ENCODE measurements around the gene TMEM38B. TPM values are rescaled to one million over a fixed set of nuclear protein-coding genes. Genes with fewer than 3 reads are reported as not detected.
A peak's percentile ranks its signal among the peaks of the same experiment; 100 is the strongest.

The TMEM38B gene, protein sequence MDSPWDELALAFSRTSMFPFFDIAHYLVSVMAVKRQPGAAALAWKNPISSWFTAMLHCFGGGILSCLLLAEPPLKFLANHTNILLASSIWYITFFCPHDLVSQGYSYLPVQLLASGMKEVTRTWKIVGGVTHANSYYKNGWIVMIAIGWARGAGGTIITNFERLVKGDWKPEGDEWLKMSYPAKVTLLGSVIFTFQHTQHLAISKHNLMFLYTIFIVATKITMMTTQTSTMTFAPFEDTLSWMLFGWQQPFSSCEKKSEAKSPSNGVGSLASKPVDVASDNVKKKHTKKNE
- total RNA-seq (28.4 and 33.0 TPM in 2 replicates), polyA plus RNA-seq (14.2 and 22.0 TPM in 2 replicates)

- H3K27ac ChIP-seq, result peak within 1 kb of the TSS; percentile 72
- peaks cover 30% of the 10 kb centered on the region for H3K79me2 ChIP-seq
- no peaks in the 10 kb centered on the region for H3K36me3 ChIP-seq (replicated peaks; ENCODE audit: insufficient read depth, low read depth)
- peak within 1 kb of the TSS; percentile 95 for H2AFZ ChIP-seq
- no peaks in the 10 kb centered on the region for H3K9me3 ChIP-seq (ENCODE audit: low read depth)
- H3K4me1 ChIP-seq (ENCODE audit: insufficient read depth), result peaks cover 2% of the 10 kb centered on the region
- no peaks in the 10 kb centered on the region for H3K9me2 ChIP-seq (replicated peaks; ENCODE audit: insufficient read depth)
- H3K27me3 ChIP-seq, result peaks cover 21% of the 10 kb centered on the region
- DNase-seq (ENCODE audit: low spot score), result peak; percentile 95
- WGBS (ENCODE audit: low lambda C conversion rate, missing lambda C conversion rate), result under 1% methylated on average over 63 of the region's 65 CpGs
- H3K4me2 ChIP-seq, result peak within 1 kb of the TSS; percentile 76
- H3K4me3 ChIP-seq, result peak within 1 kb of the TSS; percentile 81
- TF ChIP-seq EZH2 (IDR thresholded peaks at IDR 0.05; ENCODE audit: borderline replicate concordance) (no peak), EZH2phosphoT487 (IDR thresholded peaks at IDR 0.05; ENCODE audit: low read depth, severe bottlenecking, unreplicated experiment) (no peak)
- TF ChIP-seq, protein P1, sequence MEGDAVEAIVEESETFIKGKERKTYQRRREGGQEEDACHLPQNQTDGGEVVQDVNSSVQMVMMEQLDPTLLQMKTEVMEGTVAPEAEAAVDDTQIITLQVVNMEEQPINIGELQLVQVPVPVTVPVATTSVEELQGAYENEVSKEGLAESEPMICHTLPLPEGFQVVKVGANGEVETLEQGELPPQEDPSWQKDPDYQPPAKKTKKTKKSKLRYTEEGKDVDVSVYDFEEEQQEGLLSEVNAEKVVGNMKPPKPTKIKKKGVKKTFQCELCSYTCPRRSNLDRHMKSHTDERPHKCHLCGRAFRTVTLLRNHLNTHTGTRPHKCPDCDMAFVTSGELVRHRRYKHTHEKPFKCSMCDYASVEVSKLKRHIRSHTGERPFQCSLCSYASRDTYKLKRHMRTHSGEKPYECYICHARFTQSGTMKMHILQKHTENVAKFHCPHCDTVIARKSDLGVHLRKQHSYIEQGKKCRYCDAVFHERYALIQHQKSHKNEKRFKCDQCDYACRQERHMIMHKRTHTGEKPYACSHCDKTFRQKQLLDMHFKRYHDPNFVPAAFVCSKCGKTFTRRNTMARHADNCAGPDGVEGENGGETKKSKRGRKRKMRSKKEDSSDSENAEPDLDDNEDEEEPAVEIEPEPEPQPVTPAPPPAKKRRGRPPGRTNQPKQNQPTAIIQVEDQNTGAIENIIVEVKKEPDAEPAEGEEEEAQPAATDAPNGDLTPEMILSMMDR (IDR thresholded peaks at IDR 0.05; ENCODE audit: poor library complexity), result no peak
- no peaks in the 10 kb centered on the region for H4K20me1 ChIP-seq (ENCODE audit: insufficient read depth, poor library complexity, severe bottlenecking)
Observed at GRCh38 chr9:105694190-105694847, at the start of gene TMEM38B. TMEM38B (plus strand) TSS chr9:105694541; CDS start chr9:105694661, 120 bp downstream.

DNA sequence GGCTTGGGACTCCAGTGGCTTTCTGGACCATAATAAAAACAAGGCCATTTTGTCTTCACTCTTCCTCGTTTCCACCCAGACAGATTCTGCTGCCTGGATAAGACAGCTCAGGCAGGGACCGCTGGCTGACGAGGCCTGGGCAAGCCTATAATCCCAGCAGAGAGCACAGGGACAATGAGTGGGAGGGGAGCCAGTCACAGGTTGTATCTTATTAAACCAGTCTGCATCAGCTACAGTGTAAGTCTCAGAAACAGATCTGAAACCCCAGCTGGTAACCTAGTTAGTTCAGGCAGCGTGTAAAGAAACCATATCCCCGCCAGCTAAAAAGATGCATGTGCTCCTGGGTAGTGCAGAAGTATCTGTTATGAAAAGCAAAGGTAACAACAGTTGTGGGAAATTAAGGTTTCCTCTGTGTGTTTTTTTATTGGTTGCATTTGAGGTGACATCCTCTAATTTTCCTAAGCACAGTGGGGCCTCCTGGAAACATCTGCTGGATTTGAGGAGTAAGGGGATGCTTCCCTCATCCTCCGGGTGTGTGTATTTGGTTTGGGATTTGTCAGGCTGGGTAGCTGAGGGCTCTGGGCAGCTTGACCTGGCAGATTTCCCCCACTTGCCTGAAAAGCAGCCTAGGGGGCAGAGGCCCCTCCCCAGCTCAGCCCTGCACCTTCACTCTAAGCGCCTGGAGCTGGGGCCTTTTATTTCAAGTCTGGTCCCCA lies 47.3 kb upstream of the TMEM38B start:
- H3K27ac ChIP-seq, result no peak overlapping the region
- no peaks in the 10 kb centered on the region for H3K9me3 ChIP-seq (ENCODE audit: low read depth)
- no peaks in the 10 kb centered on the region for H4K20me1 ChIP-seq (ENCODE audit: insufficient read depth, poor library complexity, severe bottlenecking)
- H2AFZ ChIP-seq, result no peak overlapping the region
- no peak overlapping the region for H3K4me2 ChIP-seq
- no peaks in the 10 kb centered on the region for H3K9me2 ChIP-seq (replicated peaks; ENCODE audit: insufficient read depth)
- no peaks in the 10 kb centered on the region for H3K27me3 ChIP-seq
- WGBS (ENCODE audit: low lambda C conversion rate, missing lambda C conversion rate), result 59% methylated on average over 7 of the region's 7 CpGs
- H3K79me2 ChIP-seq, result no peaks in the 10 kb centered on the region
- H3K4me3 ChIP-seq, result no peak overlapping the region
- TF ChIP-seq EZH2 (IDR thresholded peaks at IDR 0.05; ENCODE audit: borderline replicate concordance) (no peak), EZH2phosphoT487 (IDR thresholded peaks at IDR 0.05; ENCODE audit: low read depth, severe bottlenecking, unreplicated experiment) (no peak)
- TF ChIP-seq, protein P1 (IDR thresholded peaks at IDR 0.05; ENCODE audit: poor library complexity), result no peak
- no peaks in the 10 kb centered on the region for H3K36me3 ChIP-seq (replicated peaks; ENCODE audit: insufficient read depth, low read depth)
- no peaks in the 10 kb centered on the region for H3K4me1 ChIP-seq (ENCODE audit: insufficient read depth)
- DNase-seq (ENCODE audit: low spot score), result no peak

DNA sequence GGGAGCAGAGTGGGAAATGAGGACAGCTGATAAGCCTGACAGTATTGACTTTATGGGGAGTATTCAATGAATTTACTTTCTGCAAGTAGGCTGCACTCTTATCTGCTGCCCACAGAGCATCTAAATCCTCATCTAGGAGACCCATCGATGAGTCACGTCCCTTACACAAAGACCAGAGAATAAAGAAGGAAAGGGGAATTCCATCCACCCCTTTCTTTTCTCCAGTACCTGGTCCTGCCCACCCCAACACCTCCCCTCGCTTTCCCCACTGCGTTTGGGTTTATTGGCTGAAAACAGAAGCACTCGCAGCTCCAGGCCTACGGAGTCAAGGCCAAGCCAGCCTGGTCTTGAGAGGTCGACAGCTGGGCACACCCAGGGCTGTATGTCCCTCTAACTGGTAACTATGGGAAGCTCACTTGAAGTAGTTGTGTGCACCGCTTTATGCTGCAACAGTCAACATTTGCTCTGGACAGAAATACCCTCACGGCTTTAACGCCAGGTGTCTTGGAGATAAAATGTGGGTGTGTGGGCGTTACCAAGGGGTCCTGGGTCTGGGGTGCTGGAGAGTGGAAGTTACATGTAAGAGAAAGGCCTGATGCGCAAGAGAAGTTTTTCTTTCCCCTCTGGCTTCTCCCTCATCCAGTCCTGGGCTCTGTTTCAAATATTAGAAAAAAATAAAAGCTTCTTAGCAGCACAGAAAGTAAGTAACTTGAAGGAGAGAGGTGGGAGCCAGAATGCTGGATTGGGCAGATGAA lies 46.6 kb upstream of the TMEM38B start:
- Histone ChIP-seq H3K4me2 (no peak overlapping the region), H3K27me3 (no peaks in the 10 kb centered on the region), H4K20me1 (ENCODE audit: insufficient read depth, poor library complexity, severe bottlenecking) (no peaks in the 10 kb centered on the region), H3K36me3 (replicated peaks; ENCODE audit: insufficient read depth, low read depth) (no peaks in the 10 kb centered on the region), H3K79me2 (no peaks in the 10 kb centered on the region), H3K27ac (no peak overlapping the region), H3K4me3 (no peak overlapping the region), H3K9me3 (ENCODE audit: low read depth) (no peaks in the 10 kb centered on the region), H2AFZ (no peak overlapping the region), H3K4me1 (ENCODE audit: insufficient read depth) (no peaks in the 10 kb centered on the region), H3K9me2 (replicated peaks; ENCODE audit: insufficient read depth) (no peaks in the 10 kb centered on the region)
- DNase-seq (ENCODE audit: low spot score), result peak; percentile 26
- TF ChIP-seq EZH2phosphoT487 (IDR thresholded peaks at IDR 0.05; ENCODE audit: low read depth, severe bottlenecking, unreplicated experiment) (no peak), EZH2 (IDR thresholded peaks at IDR 0.05; ENCODE audit: borderline replicate concordance) (no peak)
- TF ChIP-seq, protein P1 (IDR thresholded peaks at IDR 0.05; ENCODE audit: poor library complexity), result no peak
- 50% methylated on average over 12 of the region's 12 CpGs for WGBS (ENCODE audit: low lambda C conversion rate, missing lambda C conversion rate)

Measured in hepatocyte (in vitro differentiated cells).